ENCODE measurements around the gene PPP3CA.
A peak's percentile ranks its signal among the peaks of the same experiment; 100 is the strongest.

PPP3CA gene

GRCh38 chr4:101050088-101050836 lies 297.1 kb downstream of the PPP3CA start:
- H3K4me3 Mint-ChIP-seq, result no peak overlapping the region
- no peaks in the 10 kb centered on the region for H3K9me3 Mint-ChIP-seq
- no peaks in the 10 kb centered on the region for H3K4me1 Mint-ChIP-seq
- no peaks in the 10 kb centered on the region for H3K27me3 Mint-ChIP-seq
- H3K27ac Mint-ChIP-seq, result no peak overlapping the region
- peaks cover 14% of the 10 kb centered on the region for H3K36me3 Mint-ChIP-seq

DNA sequence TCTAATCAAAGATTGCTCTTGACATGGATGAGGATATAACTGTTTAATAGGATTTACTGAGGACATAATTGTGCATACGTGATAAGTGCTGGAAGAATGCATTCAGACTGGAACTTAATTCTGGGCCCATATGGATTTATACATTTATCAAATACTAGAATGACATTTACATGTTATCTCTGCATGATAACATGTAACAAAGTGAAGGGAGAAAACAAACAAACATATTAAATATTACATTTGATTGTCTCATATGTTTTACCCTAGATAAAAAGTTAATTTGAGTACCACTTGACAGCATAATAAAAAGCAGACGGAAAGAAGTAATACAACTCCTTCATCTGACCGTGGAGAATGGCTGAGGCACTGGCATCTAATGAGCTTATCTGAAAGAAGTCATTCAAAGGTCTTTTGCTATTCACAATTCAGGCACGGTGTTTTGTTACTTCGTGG lies 297.8 kb downstream of the PPP3CA start:
- Mint-ChIP-seq H3K4me1 (no peaks in the 10 kb centered on the region), H3K27me3 (no peaks in the 10 kb centered on the region), H3K9me3 (no peaks in the 10 kb centered on the region)

GRCh38 chr4:101044766-101045165 lies 302.6 kb downstream of the PPP3CA start:
- Mint-ChIP-seq H3K4me3 (no peak overlapping the region), H3K27me3 (no peaks in the 10 kb centered on the region), H3K36me3 (peaks cover 15% of the 10 kb centered on the region), H3K9me3 (no peaks in the 10 kb centered on the region), H3K27ac (no peak overlapping the region), H3K4me1 (no peaks in the 10 kb centered on the region)

More for the DNA sequence above, 297.8 kb downstream of the PPP3CA start:
- H3K36me3 Mint-ChIP-seq, result peaks cover 14% of the 10 kb centered on the region
- no peak overlapping the region for H3K27ac Mint-ChIP-seq
- H3K4me3 Mint-ChIP-seq, result no peak overlapping the region

DNA sequence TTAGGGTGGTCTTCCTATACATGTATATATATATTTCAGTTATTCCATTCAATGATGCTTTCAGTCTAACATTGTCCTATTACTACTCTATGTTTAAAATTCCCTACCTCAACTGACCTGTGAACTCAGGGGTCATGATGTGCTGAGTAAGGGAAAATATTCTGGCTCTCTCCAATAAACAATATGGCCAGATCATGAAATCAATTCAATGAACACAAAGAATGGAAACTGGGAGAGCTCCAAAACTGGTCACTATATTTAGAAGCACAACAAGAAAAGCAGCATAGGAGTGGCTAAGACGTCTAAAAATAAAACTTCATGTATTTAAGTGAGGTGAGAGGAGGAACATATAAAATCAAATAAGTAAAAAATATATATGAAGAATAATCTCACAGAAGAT lies 304.5 kb downstream of the PPP3CA start:
- Mint-ChIP-seq H3K9me3 (no peaks in the 10 kb centered on the region), H3K4me3 (no peak overlapping the region), H3K27ac (no peak overlapping the region), H3K27me3 (no peaks in the 10 kb centered on the region), H3K36me3 (peaks cover 17% of the 10 kb centered on the region), H3K4me1 (peaks cover 9% of the 10 kb centered on the region)

- peaks cover 14% of the 10 kb centered on the region for H3K4me1 Mint-ChIP-seq
- H3K36me3 Mint-ChIP-seq, result peaks cover 16% of the 10 kb centered on the region
- H3K27ac Mint-ChIP-seq, result no peak overlapping the region
- H3K9me3 Mint-ChIP-seq, result no peaks in the 10 kb centered on the region
- no peak overlapping the region for H3K4me3 Mint-ChIP-seq
- H3K27me3 Mint-ChIP-seq, result no peaks in the 10 kb centered on the region
Measured at GRCh38 chr4:101040776-101041175, 306.6 kb downstream of the PPP3CA start.

GRCh38 chr4:101039367-101039766 lies 308.0 kb downstream of the PPP3CA start:
- no peaks in the 10 kb centered on the region for H3K9me3 Mint-ChIP-seq
- peaks cover 14% of the 10 kb centered on the region for H3K4me1 Mint-ChIP-seq
- H3K27me3 Mint-ChIP-seq, result no peaks in the 10 kb centered on the region
- peak overlapping the region; percentile 55 for H3K27ac Mint-ChIP-seq
- H3K36me3 Mint-ChIP-seq, result peaks cover 15% of the 10 kb centered on the region
- no peak overlapping the region for H3K4me3 Mint-ChIP-seq

- H3K9me3 Mint-ChIP-seq, result no peaks in the 10 kb centered on the region
- H3K27me3 Mint-ChIP-seq, result no peaks in the 10 kb centered on the region
- H3K4me3 Mint-ChIP-seq, result no peak overlapping the region
- H3K4me1 Mint-ChIP-seq, result peaks cover 14% of the 10 kb centered on the region
- H3K36me3 Mint-ChIP-seq, result peaks cover 15% of the 10 kb centered on the region
- H3K27ac Mint-ChIP-seq, result no peak overlapping the region
Measured at GRCh38 chr4:101037938-101038413, 309.4 kb downstream of the PPP3CA start.

DNA sequence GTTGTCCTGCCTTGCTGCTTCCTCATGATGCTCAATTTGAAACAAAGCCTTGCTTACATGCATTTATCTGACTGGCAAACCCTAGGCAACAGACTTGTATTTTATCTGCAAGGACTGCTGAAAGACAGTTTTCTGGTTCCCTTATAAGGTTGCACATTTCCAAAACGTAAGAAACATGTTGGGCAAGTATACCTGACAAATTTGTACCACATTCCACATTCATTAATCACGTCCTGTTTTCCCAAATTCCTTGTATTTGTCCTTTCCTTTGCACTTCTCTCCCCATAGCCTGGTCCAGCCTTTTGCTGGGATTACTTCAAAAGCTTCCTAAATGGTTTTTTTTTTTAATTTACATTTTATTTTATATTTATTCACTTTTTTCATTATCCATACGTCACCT lies 310.1 kb downstream of the PPP3CA start:
- no peak overlapping the region for H3K27ac Mint-ChIP-seq
- H3K36me3 Mint-ChIP-seq, result peaks cover 12% of the 10 kb centered on the region
- H3K4me1 Mint-ChIP-seq, result peaks cover 14% of the 10 kb centered on the region
- no peaks in the 10 kb centered on the region for H3K9me3 Mint-ChIP-seq
- H3K4me3 Mint-ChIP-seq, result no peak overlapping the region
- H3K27me3 Mint-ChIP-seq, result no peaks in the 10 kb centered on the region

- Mint-ChIP-seq H3K36me3 (peaks cover 17% of the 10 kb centered on the region), H3K27ac (no peak overlapping the region), H3K4me3 (no peak overlapping the region), H3K4me1 (peaks cover 14% of the 10 kb centered on the region), H3K9me3 (no peaks in the 10 kb centered on the region), H3K27me3 (no peaks in the 10 kb centered on the region)
Measured at GRCh38 chr4:101035487-101035886, 311.8 kb downstream of the PPP3CA start.

DNA sequence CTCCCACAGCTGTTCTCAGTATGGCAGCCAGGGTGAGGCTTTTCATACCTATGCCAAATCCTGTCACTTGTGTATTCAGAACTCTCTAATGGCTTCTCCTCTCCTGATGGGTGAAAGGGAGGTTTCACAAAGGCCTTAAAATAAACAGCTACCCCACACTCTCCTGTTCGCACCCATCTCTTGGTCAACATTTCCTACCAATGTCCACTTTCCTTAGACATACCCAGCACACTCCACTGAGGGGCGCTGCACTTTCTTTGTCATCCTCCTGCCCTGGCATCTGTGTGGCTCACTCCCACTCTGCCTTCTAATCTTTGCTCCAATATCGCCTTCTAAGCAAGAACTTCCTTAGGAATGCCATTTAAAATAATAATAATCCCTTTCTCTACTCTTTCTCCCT lies 313.3 kb downstream of the PPP3CA start:
- Mint-ChIP-seq H3K4me3 (no peak overlapping the region), H3K27ac (no peak overlapping the region), H3K9me3 (no peaks in the 10 kb centered on the region), H3K27me3 (no peaks in the 10 kb centered on the region), H3K4me1 (peaks cover 8% of the 10 kb centered on the region), H3K36me3 (peaks cover 12% of the 10 kb centered on the region)

- H3K9me3 Mint-ChIP-seq, result no peaks in the 10 kb centered on the region
- peaks cover under 1% of the 10 kb centered on the region for H3K4me1 Mint-ChIP-seq
- H3K27me3 Mint-ChIP-seq, result no peaks in the 10 kb centered on the region
- H3K4me3 Mint-ChIP-seq, result no peak overlapping the region
- no peak overlapping the region for H3K27ac Mint-ChIP-seq
- H3K36me3 Mint-ChIP-seq, result peaks cover 12% of the 10 kb centered on the region
Measured at GRCh38 chr4:101032541-101032940, 314.8 kb downstream of the PPP3CA start.

DNA sequence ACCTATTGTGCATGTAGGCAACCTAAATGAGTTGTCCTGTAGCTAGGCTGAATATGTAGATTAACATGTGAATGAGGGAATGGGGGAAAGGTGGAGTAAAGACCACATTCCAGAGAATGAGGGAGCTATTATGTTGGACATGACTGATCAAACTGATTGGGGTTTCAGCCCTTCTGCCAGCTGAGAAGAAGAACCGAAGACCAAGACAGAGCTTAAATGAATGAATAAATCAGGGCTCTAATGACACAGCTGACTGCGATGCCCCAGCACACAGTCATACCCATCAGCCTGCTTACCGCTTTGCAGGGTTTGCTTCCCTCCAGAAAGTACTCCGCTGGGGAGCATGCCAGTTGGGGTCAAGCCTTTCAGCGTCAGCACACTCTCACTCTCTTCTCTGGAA lies 315.4 kb downstream of the PPP3CA start:
- Mint-ChIP-seq H3K4me1 (no peaks in the 10 kb centered on the region), H3K36me3 (peaks cover 12% of the 10 kb centered on the region), H3K27ac (no peak overlapping the region), H3K4me3 (no peak overlapping the region), H3K27me3 (no peaks in the 10 kb centered on the region), H3K9me3 (no peaks in the 10 kb centered on the region)

- Mint-ChIP-seq H3K36me3 (peaks cover 8% of the 10 kb centered on the region), H3K4me3 (no peak overlapping the region), H3K4me1 (no peaks in the 10 kb centered on the region), H3K27me3 (no peaks in the 10 kb centered on the region), H3K9me3 (no peaks in the 10 kb centered on the region), H3K27ac (peak overlapping the region; percentile 12)
Measured at GRCh38 chr4:101028886-101029285, 318.4 kb downstream of the PPP3CA start.

- H3K4me3 Mint-ChIP-seq, result no peak overlapping the region
- H3K27ac Mint-ChIP-seq, result no peak overlapping the region
- H3K36me3 Mint-ChIP-seq, result peaks cover 7% of the 10 kb centered on the region
- H3K4me1 Mint-ChIP-seq, result no peaks in the 10 kb centered on the region
- no peaks in the 10 kb centered on the region for H3K9me3 Mint-ChIP-seq
- no peaks in the 10 kb centered on the region for H3K27me3 Mint-ChIP-seq
Measured at GRCh38 chr4:101027721-101028120, 319.6 kb downstream of the PPP3CA start.

DNA sequence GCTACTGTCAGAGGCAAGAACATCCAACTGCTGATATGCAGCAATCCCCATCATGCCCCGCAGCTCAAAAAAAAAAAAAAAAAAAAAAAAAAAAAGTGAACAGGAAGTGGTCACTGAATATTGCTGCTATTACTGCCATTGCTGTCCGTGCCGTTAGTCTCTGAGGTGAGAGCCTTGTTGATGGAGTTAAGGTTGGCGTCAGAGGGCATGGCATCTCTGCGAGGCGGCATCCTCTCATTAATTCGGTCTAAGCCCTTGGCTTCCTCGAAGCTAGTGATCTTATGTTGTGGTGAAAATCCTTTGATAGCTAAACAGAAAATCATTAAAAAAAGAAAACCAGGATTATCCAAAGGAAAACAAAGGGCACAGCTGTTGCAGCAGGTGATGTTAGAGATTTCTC lies 321.6 kb downstream of the PPP3CA start:
- Mint-ChIP-seq H3K9me3 (no peaks in the 10 kb centered on the region), H3K27ac (no peak overlapping the region), H3K4me3 (no peak overlapping the region), H3K4me1 (peaks cover 15% of the 10 kb centered on the region), H3K27me3 (no peaks in the 10 kb centered on the region), H3K36me3 (no peaks in the 10 kb centered on the region)

- Mint-ChIP-seq H3K4me3 (no peak overlapping the region), H3K27ac (no peak overlapping the region), H3K4me1 (peaks cover 36% of the 10 kb centered on the region)
Measured at GRCh38 chr4:101022151-101023024, 324.9 kb downstream of the PPP3CA start.

More at GRCh38 chr4:101022151-101023024, 324.9 kb downstream of the PPP3CA start:
- Mint-ChIP-seq H3K36me3 (no peaks in the 10 kb centered on the region), H3K27me3 (no peaks in the 10 kb centered on the region), H3K9me3 (no peaks in the 10 kb centered on the region)
